ENCODE measurements around the gene SULT1C4.
"Not testable (repeated sequence)": the region's sequence is repeated elsewhere in the genome, so short reads cannot be mapped to it uniquely, and the experiment has no call there.

The SULT1C4 gene

DNA sequence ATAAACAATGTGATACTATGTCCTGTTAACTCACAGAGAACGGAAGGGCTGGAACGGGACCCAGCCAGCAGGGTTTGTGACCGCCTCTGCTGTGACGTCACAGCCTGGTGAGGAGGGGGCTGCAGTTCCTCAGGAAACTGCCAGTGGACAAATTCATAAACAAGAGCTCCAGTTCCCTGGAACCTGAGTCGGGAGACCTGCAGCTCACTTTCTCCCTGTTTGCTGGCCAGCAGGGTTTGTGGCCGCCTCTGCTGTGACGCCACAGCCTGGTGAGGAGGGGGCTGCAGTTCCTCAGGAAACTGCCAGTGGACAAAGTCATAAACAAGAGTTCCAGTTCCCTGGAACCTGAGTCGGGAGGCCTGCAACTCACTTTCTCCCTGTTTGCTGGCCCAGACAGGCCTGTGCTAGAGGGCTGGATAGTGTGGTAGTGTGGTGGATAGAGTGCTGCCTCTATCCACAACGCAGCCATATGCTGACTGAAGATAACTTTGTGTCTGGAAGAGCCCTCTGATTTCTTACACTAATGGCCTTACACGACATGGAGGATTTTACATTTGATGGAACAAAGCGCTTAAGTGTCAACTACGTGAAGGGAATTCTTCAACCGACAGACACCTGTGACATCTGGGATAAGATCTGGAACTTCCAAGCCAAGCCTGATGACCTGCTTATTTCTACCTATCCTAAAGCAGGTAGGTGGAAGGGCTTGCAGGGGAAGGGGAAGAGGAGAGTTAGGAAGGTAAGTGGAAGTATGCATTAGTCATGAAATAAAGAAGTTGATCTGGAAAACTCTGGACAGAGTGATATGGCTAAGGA is at the start of gene SULT1C4:
SULT1C4 (plus strand) TSS at position 140 of the 816 bp plus-strand sequence; CDS start at position 524, 384 bp downstream.
- DNase-seq = no peak

DNA sequence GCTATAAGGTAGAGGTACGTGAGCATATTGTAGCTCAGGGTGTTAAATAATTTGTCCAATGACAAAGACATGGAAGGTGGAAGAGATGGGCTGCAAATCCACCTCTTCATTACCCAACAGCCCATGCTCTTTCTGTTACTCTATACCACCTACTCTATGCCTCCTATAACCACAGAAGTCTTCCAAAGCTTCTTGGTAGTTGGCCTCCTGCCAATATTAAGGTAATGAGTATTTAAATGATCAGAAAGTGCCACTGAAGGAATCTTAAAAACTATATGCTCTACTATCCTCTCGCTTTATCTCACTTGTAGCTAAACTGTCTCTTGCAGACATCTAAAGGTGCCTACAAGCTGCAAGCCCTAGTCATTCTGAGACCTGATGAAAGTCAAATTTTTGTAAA is 48.0 kb upstream of the SULT1C4 start:
- no peak for DNase-seq

DNA sequence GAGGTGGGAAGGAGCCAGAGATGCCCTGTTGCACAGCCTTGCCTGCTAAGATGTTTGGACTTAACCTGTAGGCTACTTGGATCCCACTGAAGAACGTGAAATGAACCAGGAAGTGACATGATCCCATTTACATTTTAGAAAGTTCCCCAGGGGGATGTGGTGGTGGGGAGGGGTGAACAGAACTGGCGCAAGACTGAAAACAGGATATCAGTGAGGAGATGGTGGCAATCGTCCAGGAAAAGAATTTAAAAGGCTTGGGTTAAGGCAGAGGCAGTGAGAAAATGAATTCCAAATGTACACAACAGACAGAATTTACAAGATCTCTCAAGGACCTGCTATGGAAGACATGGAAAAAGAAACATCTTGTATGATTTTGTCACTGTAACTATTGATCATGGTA is 46.8 kb upstream of the SULT1C4 start:
- no peak for DNase-seq

DNA sequence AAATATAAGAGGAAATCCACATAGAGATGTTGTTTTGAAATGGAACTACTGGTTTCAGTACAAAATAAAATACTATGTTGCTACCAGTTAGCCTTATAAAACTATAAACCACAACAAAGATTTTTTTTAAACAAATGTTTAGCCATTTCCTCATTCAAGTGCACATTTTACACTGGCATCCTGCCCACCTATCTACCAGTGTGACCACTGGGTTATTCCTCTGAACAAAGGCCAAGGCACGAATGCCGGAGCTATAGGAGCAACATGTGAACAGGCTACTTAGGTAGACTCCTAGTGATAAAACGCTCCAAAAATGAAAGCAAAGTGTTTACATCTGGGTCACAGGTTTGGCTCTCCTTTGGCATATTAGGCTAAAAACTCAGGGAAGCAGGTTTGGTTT is 31.8 kb upstream of the SULT1C4 start:
- no peak for DNase-seq

DNA sequence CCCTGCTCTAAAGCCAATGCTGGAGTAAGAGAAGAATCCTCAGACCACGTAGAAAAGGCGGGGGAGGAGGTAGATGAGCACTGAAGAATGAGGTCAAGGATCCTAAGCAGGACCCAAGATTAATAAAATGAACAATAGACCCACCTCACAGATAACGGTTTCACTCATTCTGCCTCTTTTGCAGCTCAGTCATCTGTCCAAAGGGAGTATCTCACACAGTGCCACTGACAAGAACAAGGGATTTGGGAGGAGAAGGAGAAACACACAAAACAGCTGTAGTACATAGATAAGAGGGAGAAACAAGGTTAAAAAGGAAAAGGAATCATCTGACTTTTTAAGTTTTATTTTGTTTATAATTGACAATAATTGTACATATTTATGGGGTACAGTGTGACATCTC is 30.9 kb upstream of the SULT1C4 start:
- no peak for DNase-seq

DNA sequence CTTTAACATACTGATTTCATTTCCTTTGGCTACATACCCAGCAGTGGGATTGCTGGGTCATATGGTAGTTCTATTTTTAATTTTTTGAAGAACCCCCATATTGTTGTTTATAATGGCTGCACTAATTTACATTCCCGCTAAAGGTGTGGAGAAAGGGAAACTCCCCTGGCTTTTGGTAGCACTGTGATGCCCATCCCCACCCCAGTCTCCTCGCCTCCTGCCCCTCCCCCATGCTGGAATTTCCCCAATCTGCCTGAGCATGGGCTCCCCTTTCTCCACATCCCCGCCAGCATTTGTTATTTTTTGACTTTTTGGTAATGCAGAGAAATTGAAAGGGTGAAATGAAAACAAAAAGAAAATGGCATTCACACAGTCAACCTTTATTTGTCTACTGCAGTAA is 30.0 kb upstream of the SULT1C4 start:
- no peak for DNase-seq

DNA sequence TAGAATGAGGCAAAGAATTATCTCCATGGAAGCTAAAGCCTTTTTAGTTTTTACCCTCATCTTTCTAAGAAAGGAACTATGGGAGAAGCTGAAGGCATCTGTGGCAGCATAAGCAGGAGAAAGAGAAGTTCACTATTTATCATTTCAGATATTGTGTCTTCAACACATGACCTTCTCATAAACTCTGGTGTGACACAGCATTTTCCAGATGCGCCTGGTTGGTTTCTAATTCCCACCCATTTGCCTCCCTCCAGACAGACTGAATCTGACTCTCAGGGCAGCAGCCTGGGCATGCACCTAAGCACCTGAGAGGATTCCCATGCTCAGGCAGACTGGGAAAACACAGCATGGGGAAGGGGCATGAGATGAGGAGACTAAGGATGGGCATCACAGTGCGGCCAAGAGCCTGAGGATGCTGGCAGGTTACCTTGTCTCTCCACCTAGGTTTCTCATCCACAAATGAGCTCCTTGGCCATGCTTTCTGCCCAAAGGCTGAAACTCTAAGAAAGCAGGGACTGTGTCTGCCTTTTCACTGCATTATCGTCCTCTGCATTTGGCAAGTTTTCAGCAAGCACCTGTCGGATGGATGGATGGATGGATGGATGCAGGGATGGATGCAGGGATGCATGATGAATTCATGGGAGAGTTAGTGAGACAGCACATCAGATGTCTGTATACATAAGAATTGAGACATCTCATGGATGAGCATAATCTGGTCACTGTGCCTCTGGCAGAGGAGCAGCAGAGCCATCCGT is 28.8 kb upstream of the SULT1C4 start:
- no peak for DNase-seq

DNA sequence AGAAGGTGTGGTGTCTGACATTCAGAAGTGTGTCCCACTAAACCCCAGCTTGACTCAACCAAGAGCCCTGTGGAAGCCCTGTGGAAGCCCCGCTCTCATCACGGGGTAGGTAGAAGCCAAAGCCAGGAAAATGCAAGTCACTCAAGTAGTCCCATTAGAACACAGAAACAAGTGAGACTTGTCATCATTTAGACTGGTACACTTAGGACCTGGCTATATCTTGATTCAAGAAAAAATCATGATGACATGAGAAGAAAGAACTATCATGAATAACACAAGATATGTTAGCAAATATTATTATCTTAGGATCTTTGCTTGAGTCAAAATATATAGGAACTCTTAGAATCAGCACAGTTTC is 28.2 kb upstream of the SULT1C4 start:
- DNase-seq = no peak

DNA sequence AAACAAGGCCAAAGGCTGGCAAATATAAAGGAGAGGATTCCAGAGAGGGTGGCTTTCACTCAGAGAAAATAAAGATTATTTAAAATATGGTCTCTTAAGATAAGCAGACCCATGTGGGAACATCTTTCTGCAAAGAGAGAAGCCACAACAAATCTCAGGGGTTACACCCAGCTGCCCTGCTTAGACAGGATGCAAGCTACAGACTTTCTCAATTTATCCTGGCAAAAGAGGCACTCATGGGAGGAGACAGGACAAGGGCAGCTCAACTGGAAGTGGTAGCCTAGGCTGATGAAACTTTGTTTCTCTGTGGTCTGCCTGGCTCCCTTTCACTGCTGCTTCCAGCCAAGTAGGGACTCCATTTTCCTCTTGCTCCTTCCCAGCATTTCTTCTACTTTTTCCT is 25.9 kb upstream of the SULT1C4 start:
- DNase-seq = no peak

DNA sequence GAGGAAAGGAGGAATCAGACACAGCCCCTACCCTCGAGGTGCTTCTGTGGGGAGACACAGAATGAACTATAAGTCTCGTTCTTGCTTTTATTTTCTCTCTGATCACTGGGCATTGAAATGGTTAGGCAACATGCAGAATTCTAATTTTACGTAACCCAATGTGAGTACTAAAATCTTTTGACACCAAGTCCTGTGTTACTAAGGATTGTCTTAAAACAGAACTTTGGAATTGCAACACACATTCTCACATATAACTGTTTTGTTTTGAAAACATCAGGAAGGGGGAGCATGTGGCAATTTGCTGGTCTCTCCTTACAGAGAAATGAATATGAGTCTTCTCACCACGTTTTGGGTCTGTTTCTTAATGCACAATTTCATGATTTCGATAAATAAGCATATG is 23.6 kb upstream of the SULT1C4 start:
- DNase-seq = no peak

DNA sequence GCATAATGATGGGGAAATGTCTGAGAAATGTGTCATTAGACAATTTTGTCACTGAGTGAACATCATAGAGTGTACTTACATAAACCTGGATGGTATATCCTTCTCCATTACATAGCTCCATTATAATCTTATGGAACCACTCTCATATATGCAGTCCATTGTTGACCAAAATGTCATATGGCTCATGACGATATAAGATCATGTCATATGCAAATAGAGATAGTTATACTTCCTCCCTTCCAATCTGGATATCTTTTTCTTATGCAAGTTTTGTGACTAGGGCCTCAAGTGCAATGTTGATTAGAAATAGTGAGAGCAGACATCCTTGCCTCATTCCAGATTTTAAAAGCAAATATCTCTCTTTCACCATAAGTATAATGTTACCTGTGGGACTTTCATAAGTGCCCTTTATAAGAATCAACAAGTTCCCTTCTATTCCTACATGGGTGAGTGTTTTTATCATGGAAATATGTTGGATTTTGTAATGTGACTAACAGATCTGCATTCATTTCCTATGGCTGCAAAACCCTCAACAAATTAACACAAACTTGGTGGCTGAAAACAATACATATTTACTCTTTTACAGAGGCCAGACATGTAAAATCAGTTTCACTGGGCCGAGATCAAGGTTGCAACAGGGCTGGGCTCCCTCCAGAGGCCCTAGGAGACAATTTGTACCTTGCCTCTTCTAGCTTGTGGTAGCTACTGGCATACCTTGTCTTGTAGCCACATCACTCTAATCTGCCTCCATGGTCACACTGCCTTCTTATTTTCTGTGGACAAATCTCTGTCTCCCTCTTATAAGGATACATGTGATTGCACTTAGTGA is 21.6 kb upstream of the SULT1C4 start:
- no peak for DNase-seq

DNA sequence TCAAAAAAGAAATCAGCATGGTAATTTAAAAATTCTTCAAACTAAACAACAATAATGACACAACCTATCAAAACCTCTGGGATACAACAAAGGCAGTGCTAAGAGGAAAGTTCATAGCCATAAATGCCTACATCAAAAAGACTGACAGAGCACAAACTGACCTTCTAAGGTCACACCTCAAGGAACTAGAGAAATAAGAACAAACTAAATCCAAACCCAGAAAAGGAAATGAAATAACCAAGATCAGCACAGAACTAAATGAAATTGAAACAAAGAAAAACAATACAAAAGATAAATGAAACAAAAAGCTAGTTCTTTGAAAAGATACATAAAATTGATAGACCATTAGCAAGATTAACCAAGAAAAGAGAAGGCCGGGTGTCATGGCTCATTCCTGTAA is 18.4 kb upstream of the SULT1C4 start:
- DNase-seq = not testable (repeated sequence)

DNA sequence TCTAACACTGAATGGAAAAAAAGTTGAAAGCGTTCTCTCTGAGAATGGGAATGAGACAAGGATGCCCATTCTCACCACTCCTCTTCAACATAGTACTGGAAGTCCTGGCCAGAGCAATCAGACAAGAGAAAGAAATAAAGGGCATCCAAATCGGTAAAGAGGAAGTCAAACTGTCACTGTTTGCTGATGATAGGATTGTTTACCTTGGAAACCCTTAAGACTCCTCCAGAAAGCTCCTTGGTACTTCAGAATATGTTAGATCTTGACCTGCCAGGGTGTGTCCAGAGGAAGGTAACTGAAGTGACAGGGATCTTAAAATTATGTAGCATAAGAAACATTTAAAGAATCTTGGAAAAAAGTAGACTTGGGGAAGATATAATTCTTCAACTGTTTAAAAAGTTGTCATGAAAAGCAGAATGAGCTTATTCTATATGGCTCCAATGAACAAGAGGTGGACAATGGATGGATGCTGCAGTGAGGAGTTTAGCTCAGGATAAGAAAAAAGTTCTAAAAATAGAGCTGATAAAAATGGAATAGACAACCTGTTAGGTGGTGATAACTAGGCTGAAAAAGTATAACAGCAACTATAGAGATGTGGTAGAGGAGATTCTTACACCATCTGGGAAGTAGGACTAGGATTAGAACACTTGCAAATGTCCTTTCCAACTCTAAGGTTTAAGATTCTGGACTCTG is 16.8 kb upstream of the SULT1C4 start:
- DNase-seq = no peak

DNA sequence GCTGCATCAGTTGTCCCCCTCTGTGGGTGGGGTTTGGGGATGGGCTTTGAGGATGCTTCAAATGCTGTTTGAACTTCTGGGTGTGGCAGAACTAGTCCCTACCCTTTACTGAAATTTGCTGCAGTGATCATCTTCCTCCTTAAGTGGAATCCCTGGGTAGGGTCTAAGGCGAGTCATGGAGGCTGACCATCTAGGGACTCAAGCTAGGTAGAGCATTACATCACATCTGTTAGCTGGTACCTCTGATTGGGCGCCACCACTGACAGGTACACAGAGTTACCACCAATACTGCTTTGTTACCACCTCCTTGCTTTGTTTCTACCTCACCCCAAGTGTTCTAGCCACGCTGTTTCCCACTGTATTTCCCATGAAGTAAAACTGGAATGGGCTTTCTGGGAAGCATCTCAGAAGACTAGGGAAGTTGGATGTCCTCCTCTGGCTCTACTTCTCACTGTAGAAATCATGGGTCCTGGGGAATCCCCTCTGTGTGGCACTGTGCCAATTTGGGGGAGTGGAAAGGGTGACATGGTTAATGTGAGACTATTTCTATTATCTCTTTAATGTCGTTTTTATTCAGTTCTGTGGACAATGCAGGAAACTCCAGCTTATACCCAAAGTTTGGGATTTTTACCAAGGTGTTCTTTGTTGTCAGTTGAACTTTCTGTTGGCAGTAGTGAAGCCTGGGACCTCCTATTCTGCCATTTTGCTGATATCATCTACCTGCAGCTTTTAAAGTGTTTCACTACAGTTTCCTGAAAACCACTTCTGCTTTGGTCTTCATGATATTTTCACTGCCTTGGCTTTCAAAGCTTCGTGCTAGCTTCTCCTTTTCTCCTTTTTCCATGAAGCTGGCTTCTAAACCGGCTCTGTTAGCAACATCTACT is 14.5 kb upstream of the SULT1C4 start:
- no peak for DNase-seq

DNA sequence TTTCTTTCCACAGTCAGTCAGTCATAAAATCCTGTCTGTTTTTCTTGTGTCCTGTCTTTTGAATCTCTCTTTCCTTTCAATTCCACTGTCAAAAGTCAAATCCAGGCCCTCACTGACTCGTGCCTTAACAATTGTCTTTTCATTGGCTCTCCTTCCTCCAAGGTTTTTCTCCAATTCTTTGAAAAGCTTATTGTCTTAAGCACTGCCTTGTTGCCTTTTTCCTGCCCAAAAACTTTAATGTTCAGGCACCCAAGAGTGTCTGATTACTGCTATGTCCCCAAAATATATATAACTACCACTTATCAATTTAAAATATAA is 13.9 kb upstream of the SULT1C4 start:
- DNase-seq = no peak

DNA sequence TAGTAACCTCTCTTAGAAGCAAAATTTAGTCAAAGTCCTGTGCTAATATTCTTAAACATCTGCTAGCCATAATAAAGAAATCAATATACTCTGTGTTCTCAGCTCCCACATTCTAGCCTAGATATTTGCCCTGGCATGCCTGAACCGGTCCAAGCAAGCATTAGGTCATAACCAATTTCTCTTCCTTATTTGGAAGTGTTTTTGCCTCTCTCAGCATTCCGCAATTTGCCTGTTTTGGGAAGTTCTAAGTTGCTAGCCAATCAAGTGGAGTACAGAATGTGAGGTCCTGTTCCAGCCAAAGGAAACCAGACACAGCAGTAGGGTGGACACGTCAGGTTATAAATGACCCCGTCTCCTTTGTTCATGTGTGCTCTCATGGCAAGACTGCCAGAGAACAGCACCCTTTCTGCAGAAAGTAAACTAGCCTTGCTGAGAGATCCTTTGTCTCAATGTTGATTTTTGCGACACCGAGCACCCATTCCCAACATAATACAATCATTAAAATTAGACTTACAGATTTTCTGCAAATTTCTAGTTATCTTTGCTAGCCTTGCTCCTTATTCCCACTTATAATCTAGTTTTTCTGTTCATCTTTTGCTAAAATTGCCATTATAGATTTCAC is 13.0 kb upstream of the SULT1C4 start:
- DNase-seq = peak; percentile 3 to 46

DNA sequence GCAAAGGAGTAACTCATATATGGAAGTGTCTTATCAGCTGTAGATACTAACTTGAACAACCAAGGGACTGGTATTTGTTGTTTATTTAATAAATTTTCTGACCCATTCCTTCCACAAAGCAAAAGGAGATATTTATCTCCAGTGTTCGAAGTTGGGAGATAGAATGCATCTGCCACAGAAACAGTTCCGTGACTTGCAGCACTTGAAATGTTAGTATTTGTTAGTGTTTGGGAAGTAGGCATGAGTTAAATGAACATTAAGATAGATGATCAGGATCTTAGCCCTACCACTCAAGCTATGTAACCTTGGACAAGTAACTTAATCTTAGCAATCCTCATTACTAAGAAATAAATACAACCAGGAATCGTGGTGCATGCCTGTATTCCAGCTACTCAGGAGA is 12.1 kb upstream of the SULT1C4 start:
- no peak for DNase-seq

DNA sequence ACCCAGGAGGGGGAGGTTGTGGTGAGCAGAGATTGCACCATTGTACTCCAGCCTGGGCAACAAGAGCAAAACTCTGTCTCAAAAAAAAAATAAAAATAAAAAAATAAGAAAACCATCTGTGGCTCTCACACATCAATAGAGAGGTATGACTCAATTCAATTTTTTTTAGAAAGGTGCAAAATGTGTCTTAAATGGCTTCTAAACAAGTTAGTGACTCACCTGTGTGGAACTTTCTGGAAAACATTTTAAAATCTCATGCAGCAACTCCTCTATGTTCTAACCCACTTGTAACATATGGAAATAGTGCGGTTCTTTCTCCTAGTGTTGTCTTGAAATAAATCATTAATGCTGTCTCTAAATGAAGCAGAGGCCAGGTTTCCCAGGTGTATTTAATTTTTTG is 10.7 kb upstream of the SULT1C4 start:
- no peak for DNase-seq

DNA sequence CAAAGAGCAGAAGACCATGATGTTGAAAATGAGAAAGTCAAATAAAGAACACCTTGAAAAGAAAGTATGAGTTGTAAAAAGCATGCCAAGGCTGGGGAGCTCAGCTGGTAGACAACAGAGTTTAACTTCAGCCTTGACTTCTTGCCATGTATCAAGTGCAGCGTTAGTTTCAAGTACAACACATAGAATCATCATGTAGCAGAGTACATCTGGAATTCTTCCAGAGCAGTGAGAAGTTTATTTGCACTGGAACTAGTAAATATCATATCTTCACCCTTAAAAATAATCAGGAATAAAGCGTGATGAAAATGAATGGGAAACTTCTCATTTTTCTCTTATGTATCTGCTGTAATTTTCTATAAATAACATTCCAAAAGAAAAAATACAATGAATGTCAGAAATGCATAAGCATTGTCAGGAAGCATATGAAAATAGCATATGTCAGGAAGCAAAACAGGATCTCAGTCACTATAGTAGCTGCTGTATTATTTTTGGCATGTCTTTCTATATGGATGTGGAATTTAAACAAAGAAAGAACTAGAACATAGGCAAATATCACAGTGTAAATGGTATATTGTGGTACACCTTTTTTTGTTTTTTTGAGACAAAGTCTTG is 10.1 kb upstream of the SULT1C4 start:
- DNase-seq = no peak

DNA sequence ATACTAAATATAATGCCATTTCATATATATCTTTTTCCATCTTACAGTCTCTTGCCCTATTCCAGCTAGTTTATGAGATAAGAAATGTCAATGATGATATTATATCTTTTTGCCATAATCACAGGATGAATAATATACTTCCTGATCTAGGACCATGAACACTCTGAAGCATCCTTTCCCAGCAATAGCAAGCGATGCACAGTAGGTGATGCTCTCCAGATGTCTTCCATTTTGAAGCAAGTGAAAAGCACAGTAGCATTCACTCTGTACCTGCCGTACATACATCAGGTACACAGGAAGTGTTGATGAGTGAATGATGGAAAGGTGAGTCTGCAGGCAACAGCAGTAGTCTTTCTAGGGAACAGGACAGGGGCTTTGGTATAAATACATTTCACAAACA is 8.6 kb upstream of the SULT1C4 start:
- no peak for DNase-seq

DNA sequence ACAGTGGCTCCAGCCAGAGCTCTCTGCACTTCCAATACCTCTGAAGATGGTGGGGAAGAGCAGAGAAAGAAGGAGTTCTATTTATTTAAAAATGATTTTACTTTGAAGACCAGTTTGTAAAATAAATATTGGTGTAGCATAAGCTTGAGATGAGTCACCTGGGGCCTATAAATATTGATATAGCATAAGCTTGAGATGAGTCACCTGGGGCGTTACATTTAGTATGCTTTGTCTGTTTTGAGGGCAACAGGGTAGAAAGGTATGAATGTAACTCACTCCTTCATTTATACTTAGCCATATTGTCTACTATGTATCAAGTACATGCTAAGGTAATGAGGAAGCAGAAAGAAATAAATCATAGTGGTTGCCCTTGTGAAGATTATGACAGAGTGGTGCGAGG is 7.7 kb upstream of the SULT1C4 start:
- DNase-seq = no peak

All from NCI-H2081 (cell line).